HG02970 (cell line): ENCODE measurements around the gene TRIM36.

Experiments used
- ATAC-seq: cut with Tn5 transposase; IDR thresholded peaks from one replicate; pipeline ENCODE4 v1.9.1; 2021; ENCODE audit warnings: mild to moderate bottlenecking, moderate library complexity, moderate number of reproducible peaks; ENCODE audit not compliant: unreplicated experiment, low FRiP score

Gene TRIM36

DNA sequence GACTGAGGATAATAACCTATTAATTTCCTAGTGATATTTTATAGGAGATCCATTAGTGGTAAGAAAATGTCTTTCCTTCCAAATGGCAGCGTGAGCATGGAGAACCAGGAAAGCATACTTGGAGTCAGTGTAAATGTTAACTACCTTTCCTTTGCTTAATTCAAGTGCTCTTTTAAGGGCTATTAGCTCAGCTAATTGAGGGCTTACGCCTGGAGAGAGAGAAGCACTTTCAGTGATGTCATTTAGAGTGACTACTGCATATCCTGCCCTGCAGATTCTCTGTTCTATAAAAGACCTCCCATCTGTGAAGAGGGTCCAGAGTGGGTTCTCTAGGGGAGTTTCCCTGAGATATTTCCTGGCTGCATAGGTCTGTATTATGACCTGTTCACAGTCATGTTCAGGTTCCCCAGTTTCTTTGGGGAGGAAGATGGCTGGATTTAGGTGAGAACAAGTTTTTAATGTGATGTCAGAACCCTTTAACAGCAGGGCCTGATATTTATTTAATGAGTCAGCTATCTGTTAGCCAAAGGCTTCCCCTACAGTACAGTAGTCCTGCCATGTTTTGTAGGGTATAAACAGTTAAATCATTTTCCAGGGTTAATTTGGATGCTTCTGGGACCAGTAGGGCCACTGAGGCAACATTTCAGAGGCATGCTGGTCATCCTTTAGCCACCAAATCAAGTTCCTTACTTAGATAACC is 89.6 kb downstream of the TRIM36 start:
- ATAC-seq = no peak
